AG04450 (cell line): ENCODE data around the gene CYB561D1. TPM values are rescaled to one million over a fixed set of nuclear protein-coding genes. Genes with fewer than 3 reads are reported as not detected.

Experiments used
- CTCF ChIA-PET: fragments of 300-600, 350-600 bp; formaldehyde crosslinking; extraction: SDS; loops from one replicate; lab custom pipeline; 2022; ENCODE audit warnings: antibody characterized with exemption, inconsistent platforms; lab: Charles Lee
- POLR2A ChIA-PET: fragments of 350-600 bp; formaldehyde crosslinking; extraction: SDS; loops from one replicate; lab custom pipeline; 2021; ENCODE audit warnings: antibody characterized with exemption, inconsistent platforms; lab: Yijun Ruan, JAX
- DNase-seq: peaks from one replicate; pipeline ENCODE4 v3.0.0-alpha.2; 2011; ENCODE audit warnings: low read depth, low spot score
- H3K27ac ChIP-seq: one replicate; pipeline ENCODE4 v1.5.1; 2012; ENCODE audit warnings: low read depth, low read length, control low read depth
- H3K27me3 ChIP-seq: one replicate; pipeline ENCODE4 v1.6.0; 2012; ENCODE audit warnings: low read length; ENCODE audit not compliant: control insufficient read depth, insufficient read depth
- H3K4me3 ChIP-seq: 2 replicates; pipeline ENCODE4 v1.5.1; 2011; ENCODE audit warnings: mild to moderate bottlenecking, low read depth, low read length, control low read depth
- H3K9me3 ChIP-seq: 2 replicates; pipeline ENCODE4 v1.5.1; 2012; ENCODE audit warnings: low read length; ENCODE audit not compliant: control insufficient read depth, insufficient read depth
- polyA plus RNA-seq: library from polyadenylated mRNA; depleted of rRNA; stranded (reverse); fragments of >200 nt; gene quantifications from 2 replicates; pipeline ENCODE4 v1.2.3, GENCODE V29; 2011
- TF ChIP-seq, protein P1 (sequence below): IDR thresholded peaks from 2 replicates; pipeline ENCODE4 v1.5.1; 2011; ENCODE audit warnings: low read depth, low read length, control low read depth, inconsistent platforms

The CYB561D1 gene
- polyA plus RNA-seq, 1 experiment: 5.4 TPM

DNA sequence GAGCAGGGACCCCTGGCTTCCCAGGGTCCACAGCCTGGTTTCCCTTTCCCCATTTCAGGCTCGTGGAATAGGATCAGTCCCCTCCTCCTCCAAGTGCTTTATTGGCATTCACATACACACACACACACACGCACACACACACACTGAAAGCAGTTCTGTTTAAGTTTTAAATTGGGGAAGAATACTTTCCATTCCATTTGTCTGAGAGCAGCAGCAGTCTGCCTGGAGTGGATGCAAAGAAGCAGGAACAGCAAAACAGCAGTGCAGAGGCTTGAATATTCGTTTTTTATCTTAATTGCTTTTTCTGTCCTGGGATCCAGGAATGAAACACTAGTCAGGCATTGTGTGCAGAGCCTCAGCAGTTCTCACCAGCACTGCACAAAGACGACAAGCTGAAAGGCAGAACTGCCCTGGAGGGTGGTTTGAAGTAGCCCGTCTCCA, 7.1 kb downstream of the CYB561D1 start:
- TF ChIP-seq, protein P1, sequence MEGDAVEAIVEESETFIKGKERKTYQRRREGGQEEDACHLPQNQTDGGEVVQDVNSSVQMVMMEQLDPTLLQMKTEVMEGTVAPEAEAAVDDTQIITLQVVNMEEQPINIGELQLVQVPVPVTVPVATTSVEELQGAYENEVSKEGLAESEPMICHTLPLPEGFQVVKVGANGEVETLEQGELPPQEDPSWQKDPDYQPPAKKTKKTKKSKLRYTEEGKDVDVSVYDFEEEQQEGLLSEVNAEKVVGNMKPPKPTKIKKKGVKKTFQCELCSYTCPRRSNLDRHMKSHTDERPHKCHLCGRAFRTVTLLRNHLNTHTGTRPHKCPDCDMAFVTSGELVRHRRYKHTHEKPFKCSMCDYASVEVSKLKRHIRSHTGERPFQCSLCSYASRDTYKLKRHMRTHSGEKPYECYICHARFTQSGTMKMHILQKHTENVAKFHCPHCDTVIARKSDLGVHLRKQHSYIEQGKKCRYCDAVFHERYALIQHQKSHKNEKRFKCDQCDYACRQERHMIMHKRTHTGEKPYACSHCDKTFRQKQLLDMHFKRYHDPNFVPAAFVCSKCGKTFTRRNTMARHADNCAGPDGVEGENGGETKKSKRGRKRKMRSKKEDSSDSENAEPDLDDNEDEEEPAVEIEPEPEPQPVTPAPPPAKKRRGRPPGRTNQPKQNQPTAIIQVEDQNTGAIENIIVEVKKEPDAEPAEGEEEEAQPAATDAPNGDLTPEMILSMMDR: no peak
- H3K9me3 ChIP-seq: no peaks in the 10 kb centered on the region
- ChIA-PET POLR2A (no interaction called here), CTCF (interaction anchor here (0.6 to 37.0 kb wide), 4 partner anchors 8 to 224 kb away, joined by 3 to 1351 read pairs (median 6); partner anchors contain the start of gene GPR61)
- no peak overlapping the region for H3K4me3 ChIP-seq
- no peak for DNase-seq
- no peaks in the 10 kb centered on the region for H3K27me3 ChIP-seq
- peak overlapping the region; percentile 21 for H3K27ac ChIP-seq

GRCh38 chr1:109501644-109502363, 7.9 kb downstream of the CYB561D1 start:
- Histone ChIP-seq H3K27ac (no peak overlapping the region), H3K27me3 (no peaks in the 10 kb centered on the region), H3K4me3 (no peak overlapping the region), H3K9me3 (no peaks in the 10 kb centered on the region)
- DNase-seq: no peak
- TF ChIP-seq, protein P1: no peak
- ChIA-PET CTCF (interaction anchor here (1.2 to 37.0 kb wide), 4 partner anchors 9 to 33 kb away, joined by 3 to 1351 read pairs (median 9); partner anchors contain the start of gene GPR61), POLR2A (interaction anchor here (0.5 kb wide), 1 partner anchor 9 kb away, joined by 4 read pairs; no protein-coding TSS in a partner anchor)

- Histone ChIP-seq H3K27ac (no peak overlapping the region), H3K27me3 (no peaks in the 10 kb centered on the region), H3K4me3 (no peak overlapping the region), H3K9me3 (no peaks in the 10 kb centered on the region)
- TF ChIP-seq, protein P1: no peak
- no peak for DNase-seq
- POLR2A ChIA-PET: no interaction called here
- CTCF ChIA-PET: interaction anchor here (1.2 to 37.0 kb wide), 4 partner anchors 9 to 32 kb away, joined by 3 to 1351 read pairs (median 8); partner anchors contain the start of genes CYB561D1 and GPR61
Measured at GRCh38 chr1:109502364-109502851, 8.5 kb downstream of the CYB561D1 start.

- DNase-seq: no peak
- H3K27me3 ChIP-seq: no peaks in the 10 kb centered on the region
- no peak overlapping the region for H3K27ac ChIP-seq
- CTCF ChIA-PET: interaction anchor here (1.4 to 37.0 kb wide), 4 partner anchors 10 to 30 kb away, joined by 7 to 1351 read pairs (median 14); partner anchors contain the start of genes CYB561D1 and GPR61
- POLR2A ChIA-PET: interaction anchor here (0.7 kb wide), 1 partner anchor 262 kb away, joined by 3 read pairs; no protein-coding TSS in a partner anchor
- H3K4me3 ChIP-seq: no peak overlapping the region
- TF ChIP-seq, protein P1: no peak
- no peaks in the 10 kb centered on the region; the same call in 1 of the 2 replicates for H3K9me3 ChIP-seq
Measured at GRCh38 chr1:109503935-109504334, 10.0 kb downstream of the CYB561D1 start.
